Effector memory CD4-positive, alpha-beta T cell (primary cell): ENCODE results near the gene LAPTM5.

Source experiments
- DNase-seq, 3 donors: peaks; one replicate each; pipeline ENCODE4 v3.0.0-alpha.2; 2020
- H3K27ac ChIP-seq: 2 replicates; pipeline ENCODE4 v1.7.0; 2013; ENCODE audit warnings: mild to moderate bottlenecking, low read length, moderate library complexity; ENCODE audit not compliant: insufficient read depth, poor library complexity, severe bottlenecking
- H3K27me3 ChIP-seq: replicated peaks from 2 replicates; pipeline ENCODE4 v1.7.0; 2013; ENCODE audit warnings: mild to moderate bottlenecking, low read length; ENCODE audit not compliant: insufficient read depth, control insufficient read depth, poor library complexity, severe bottlenecking
- H3K36me3 ChIP-seq: 2 replicates; pipeline ENCODE4 v1.7.0; 2013; ENCODE audit warnings: mild to moderate bottlenecking, low read length, moderate library complexity; ENCODE audit not compliant: control insufficient read depth, insufficient read depth
- H3K4me1 ChIP-seq: 2 replicates; pipeline ENCODE4 v1.7.0; 2013; ENCODE audit warnings: low read length, mild to moderate bottlenecking; ENCODE audit not compliant: control insufficient read depth, insufficient read depth, poor library complexity, severe bottlenecking
- H3K4me3 ChIP-seq: 2 replicates; pipeline ENCODE4 v1.7.0; 2013; ENCODE audit warnings: low read length, low read depth, mild to moderate bottlenecking; ENCODE audit not compliant: insufficient read depth, poor library complexity, severe bottlenecking
- H3K9me3 ChIP-seq: 2 replicates; pipeline ENCODE4 v1.7.0; 2013; ENCODE audit warnings: mild to moderate bottlenecking, low read length, moderate library complexity; ENCODE audit not compliant: control insufficient read depth

The LAPTM5 gene

GRCh38 chr1:30742300-30742962 lies 15.1 kb downstream of the LAPTM5 start:
- Histone ChIP-seq H3K4me3 (no peak overlapping the region), H3K36me3 (peaks cover 54% of the 10 kb centered on the region), H3K4me1 (peaks cover 66% of the 10 kb centered on the region), H3K27ac (peak overlapping the region; percentile 93), H3K27me3 (no peaks in the 10 kb centered on the region), H3K9me3 (no peaks in the 10 kb centered on the region)
- DNase-seq = no peak

DNA sequence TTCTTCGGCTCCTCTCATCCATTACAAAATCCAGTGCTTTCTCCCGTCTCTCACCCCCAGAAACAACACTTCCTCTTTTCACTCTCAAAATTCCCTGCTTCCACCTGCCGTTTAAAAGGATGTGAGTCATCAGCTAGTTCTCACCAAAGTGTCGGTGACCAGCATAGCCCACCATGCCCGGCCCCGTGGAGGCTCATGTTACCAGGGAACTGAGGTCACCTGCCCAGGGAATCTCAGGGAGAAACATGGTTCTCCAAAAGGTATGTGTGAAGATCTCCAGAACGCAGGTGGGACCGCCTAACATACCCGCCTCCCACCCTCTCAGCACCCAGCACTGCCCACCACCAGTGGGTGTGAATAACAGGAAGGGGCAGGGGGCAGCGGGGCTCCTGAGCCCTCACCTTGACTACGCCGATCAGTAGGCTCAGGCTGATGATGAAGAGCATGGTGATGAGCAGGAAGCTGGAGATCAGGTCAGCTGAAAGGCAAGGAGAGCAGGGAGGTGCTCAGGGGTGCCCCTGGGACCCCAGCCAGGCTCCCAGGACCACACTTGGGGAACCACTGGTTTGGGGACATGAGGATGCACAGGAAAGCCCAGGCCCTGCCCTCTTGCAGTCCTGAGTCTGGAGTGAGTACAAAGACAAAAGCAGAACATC lies 16.2 kb downstream of the LAPTM5 start:
- DNase-seq = no peak
- H3K36me3 ChIP-seq = peaks cover 64% of the 10 kb centered on the region
- peaks cover 55% of the 10 kb centered on the region for H3K4me1 ChIP-seq
- no peaks in the 10 kb centered on the region for H3K27me3 ChIP-seq
- H3K4me3 ChIP-seq = no peak overlapping the region
- no peaks in the 10 kb centered on the region for H3K9me3 ChIP-seq
- H3K27ac ChIP-seq = peak overlapping the region; percentile 40

DNA sequence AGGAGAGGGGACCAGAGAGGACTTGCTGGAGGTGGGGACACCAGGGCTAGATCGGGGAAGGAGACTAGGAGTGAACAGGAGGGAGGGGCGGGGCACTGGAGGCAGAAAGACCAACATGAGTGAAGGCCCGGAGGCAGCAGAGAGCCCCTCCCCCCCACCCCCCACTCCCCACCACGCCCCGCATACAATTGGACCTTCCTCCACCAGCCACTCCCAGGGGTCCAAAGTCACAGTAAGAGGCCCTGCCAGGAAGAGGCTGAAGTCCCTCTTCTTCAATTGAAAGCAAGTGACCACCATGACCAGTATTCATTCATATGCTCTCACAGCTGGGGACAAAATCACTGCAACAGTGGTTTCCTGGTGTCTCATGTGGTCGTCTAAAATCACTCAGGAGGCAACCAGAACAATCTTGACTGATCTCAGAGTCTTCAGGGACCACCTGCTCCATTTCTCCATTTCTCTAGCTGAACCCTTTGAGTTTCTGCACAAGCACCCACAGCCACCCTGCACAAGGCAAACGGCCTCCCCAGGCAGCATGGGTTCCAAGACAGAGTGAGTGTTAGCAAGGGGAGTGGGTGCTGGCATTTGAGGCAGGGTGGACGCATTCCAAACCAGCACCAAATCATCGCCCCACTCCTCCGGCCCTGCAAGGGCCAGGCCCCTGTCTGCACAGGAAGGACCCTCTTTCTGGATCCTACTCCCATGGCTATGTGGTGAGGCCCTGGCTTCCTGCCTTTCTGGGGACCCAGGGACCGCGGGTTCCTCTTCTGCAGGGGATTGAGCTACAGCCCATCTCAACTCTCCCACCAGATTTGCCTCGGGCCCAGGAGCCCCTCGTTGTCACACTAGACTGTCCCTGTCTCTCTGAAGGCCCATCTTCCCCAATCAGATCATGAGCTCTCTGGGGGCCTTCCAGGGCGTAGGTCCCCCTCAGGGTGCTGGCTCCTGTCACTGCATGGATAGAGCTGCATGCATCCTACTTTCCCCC lies 17.0 kb downstream of the LAPTM5 start:
- Histone ChIP-seq H3K36me3 (peaks cover 72% of the 10 kb centered on the region), H3K4me3 (no peak overlapping the region), H3K27ac (peak overlapping the region; percentile 40), H3K4me1 (peaks cover 47% of the 10 kb centered on the region), H3K27me3 (no peaks in the 10 kb centered on the region), H3K9me3 (no peaks in the 10 kb centered on the region)
- no peak for DNase-seq

DNA sequence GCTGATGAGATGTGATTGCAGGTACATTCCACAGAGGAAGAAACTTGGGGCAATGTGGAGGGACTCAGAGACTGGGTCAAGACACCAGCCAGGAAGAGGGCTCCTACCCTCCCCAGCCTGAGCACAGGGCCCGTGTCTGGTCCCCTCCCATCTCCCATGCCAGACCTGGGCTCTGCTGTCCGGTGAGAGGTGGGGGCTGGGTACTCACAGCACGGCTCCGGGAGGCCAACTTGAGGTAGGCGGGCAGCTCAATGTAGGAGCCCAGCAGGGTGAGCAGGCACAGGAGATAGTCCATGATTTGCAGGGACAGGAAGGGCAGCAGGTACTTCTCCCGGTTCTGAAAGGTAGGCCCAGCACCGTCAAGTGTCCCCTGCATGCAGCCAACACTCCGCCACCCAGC lies 18.0 kb downstream of the LAPTM5 start:
- Histone ChIP-seq H3K4me3 (no peak overlapping the region), H3K27me3 (no peaks in the 10 kb centered on the region), H3K27ac (peak overlapping the region; percentile 35), H3K36me3 (peaks cover 82% of the 10 kb centered on the region), H3K9me3 (no peaks in the 10 kb centered on the region), H3K4me1 (peaks cover 38% of the 10 kb centered on the region)
- DNase-seq = no peak

DNA sequence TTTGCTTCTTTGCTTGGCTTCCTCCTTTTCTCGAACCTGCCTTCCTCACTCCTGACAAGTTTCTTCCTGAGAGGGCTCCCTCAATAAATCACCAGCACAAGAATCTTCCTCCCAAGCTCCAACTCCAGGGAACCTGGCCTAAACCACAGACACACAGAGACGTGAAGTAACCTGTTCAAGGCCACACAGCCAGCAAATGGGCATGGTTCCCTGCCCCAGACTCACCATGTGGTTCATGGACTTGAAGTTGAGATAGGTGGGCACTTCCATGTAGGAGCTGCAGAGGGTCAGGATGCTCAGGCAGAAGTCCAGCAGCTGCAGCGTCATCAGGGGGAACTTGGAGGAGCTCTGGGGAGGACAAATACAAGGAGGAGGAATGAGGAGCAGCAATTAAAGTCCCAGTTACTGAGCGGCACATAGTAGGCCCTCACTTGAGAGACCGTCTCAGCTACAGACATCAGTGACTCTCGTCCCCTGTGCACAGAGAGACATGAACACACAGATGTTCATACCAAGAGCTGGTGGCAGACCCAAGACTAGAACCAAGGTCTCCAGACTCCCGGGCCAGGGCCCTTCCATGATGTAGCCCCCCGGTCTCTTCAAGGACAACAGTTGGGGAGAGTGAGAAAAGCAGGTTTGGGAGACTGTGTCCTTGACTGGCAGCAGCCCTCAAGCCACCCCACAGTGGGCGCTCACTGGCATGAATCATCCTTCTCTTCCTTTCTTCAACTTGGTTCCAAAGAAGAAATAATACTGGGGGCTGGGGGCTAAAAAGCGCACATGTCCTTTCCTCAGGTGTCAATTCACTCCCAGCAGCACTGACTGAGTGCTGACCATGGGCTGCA lies 18.6 kb downstream of the LAPTM5 start:
- Histone ChIP-seq H3K9me3 (no peaks in the 10 kb centered on the region), H3K27me3 (no peaks in the 10 kb centered on the region), H3K36me3 (peaks cover 89% of the 10 kb centered on the region), H3K4me3 (no peak overlapping the region), H3K4me1 (peaks cover 31% of the 10 kb centered on the region), H3K27ac (peak overlapping the region; percentile 11)
- no peak for DNase-seq

- Histone ChIP-seq H3K9me3 (no peaks in the 10 kb centered on the region), H3K4me1 (peaks cover 27% of the 10 kb centered on the region), H3K36me3 (peaks cover 96% of the 10 kb centered on the region), H3K27me3 (no peaks in the 10 kb centered on the region), H3K4me3 (no peak overlapping the region), H3K27ac (peak overlapping the region; percentile 11)
- DNase-seq = no peak
These were observed 19.4 kb downstream of the LAPTM5 start for GRCh38 chr1:30738040-30738714.

DNA sequence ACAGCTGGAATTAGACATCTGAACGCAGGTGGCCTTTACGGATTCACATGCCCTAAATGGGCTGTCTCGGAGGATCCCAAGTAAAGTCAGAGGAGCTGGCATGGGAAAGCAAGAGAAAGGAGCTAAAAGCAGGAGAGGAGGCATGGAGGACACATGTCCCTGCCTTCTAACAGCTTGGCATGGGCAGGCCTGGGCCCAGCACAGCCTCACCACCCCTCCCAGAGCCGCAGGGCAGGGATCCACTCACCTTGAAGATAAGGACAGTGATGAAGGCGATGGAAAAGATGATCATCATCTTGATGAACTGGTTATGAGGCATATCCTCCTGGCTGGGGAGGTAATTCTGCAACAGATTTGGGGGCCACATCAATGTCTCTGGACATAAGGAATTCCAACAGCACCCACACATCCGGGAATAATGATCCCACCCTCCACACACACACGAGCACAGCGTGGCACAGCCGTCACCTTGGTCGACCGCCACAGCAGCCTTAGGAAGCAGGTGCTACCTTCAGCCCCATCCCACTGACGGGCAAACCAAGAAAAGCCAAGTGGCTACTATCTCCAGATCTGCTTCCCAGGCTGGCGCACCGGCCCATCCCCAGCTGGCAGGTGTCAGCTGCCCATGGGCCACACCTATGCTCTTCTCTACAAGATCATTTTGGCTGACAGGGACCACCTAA lies 20.1 kb downstream of the LAPTM5 start:
- peaks cover 97% of the 10 kb centered on the region for H3K36me3 ChIP-seq

GRCh38 chr1:30735668-30736498 lies 21.7 kb downstream of the LAPTM5 start:
- Histone ChIP-seq H3K36me3 (peaks cover 84% of the 10 kb centered on the region), H3K27me3 (no peaks in the 10 kb centered on the region), H3K4me3 (no peak overlapping the region), H3K4me1 (peaks cover 5% of the 10 kb centered on the region), H3K27ac (no peak overlapping the region), H3K9me3 (no peaks in the 10 kb centered on the region)
- DNase-seq = no peak

More for the DNA sequence above, 20.1 kb downstream of the LAPTM5 start:
- DNase-seq = no peak
- Histone ChIP-seq H3K27ac (no peak overlapping the region), H3K27me3 (no peaks in the 10 kb centered on the region), H3K4me3 (no peak overlapping the region), H3K4me1 (peaks cover 20% of the 10 kb centered on the region), H3K9me3 (no peaks in the 10 kb centered on the region)
